ENCODE results near the gene TXNDC12.

DNA sequence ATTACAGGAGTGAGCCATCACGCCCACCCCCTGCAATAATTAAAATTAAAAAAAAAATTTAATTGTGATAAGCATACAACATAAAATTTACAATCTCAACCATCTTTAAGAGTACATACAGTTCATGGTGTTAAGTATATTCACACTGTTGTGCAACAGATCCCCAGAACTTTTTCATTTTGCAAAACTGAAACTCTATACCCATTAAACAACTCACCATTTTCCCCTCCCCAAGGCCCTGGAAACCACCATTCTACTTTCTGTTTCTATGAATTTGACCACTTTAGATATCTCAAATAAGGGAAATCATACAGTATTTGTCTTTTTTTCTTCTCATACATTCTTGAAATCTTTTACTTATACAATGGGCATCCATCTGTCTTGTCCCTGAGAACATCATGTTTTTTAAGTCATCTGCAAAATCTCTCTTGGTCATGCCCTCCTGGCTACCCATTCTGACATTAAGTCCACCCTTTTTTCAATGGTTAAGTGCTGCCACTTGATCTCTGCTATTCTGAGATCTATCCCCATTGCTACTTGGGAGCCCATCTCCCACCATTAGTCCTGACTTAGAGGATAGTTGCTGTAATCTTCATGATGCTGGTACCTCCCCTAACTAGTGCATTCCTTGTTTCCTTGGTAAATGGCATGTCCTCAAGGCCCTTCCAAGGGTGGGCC, 47.5 kb upstream of the TXNDC12 start:
- TF ChIP-seq, protein P1, sequence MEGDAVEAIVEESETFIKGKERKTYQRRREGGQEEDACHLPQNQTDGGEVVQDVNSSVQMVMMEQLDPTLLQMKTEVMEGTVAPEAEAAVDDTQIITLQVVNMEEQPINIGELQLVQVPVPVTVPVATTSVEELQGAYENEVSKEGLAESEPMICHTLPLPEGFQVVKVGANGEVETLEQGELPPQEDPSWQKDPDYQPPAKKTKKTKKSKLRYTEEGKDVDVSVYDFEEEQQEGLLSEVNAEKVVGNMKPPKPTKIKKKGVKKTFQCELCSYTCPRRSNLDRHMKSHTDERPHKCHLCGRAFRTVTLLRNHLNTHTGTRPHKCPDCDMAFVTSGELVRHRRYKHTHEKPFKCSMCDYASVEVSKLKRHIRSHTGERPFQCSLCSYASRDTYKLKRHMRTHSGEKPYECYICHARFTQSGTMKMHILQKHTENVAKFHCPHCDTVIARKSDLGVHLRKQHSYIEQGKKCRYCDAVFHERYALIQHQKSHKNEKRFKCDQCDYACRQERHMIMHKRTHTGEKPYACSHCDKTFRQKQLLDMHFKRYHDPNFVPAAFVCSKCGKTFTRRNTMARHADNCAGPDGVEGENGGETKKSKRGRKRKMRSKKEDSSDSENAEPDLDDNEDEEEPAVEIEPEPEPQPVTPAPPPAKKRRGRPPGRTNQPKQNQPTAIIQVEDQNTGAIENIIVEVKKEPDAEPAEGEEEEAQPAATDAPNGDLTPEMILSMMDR (IDR thresholded peaks at IDR 0.05; ENCODE audit: insufficient read depth, low read length, poor library complexity, severe bottlenecking), result no peak
- no peak for TF ChIP-seq EZH2phosphoT487 (conservative IDR thresholded peaks at IDR 0.05; ENCODE audit: low read length)
